Fibroblast of the conjunctiva (primary cell): Measurements from ENCODE around the gene RXRG.
A peak's percentile ranks its signal among the peaks of the same experiment; 100 is the strongest.
"Not testable (repeated sequence)": the region's sequence is repeated elsewhere in the genome, so short reads cannot be mapped to it uniquely, and the experiment has no call there.

Experiments
- DNase-seq: peaks from one replicate; pipeline ENCODE4 v3.0.0-alpha.2; 2010; ENCODE audit warnings: low read depth

Gene RXRG

DNA sequence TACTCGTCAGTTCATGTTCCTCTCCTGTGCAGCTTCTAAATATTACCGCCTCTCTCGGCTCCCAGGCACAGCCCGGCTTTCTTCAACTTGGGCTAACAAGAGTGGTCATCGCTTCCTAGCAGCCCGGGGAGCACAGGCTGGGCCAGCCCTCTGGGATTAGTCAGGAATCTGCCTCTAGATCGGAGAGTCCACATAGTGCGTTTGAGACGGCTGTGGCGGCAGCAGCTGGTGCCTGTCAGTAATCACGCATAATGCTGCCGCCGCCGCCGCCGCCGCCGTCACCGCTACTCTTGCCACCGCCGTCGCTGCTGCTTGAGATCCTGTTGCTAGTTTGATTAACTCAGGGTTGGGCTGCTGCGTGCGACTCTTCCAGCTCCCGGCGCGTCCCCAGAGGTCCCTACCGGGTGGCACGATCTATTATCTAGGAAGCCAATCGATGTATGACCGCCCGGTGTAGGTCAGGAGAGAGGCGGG is at the start of gene RXRG:
Gene RXRG (minus strand): TSS at position 230 of the 474 bp plus-strand sequence. CDS start 233 bp downstream, outside the sequence.
- DNase-seq = no peak

DNA sequence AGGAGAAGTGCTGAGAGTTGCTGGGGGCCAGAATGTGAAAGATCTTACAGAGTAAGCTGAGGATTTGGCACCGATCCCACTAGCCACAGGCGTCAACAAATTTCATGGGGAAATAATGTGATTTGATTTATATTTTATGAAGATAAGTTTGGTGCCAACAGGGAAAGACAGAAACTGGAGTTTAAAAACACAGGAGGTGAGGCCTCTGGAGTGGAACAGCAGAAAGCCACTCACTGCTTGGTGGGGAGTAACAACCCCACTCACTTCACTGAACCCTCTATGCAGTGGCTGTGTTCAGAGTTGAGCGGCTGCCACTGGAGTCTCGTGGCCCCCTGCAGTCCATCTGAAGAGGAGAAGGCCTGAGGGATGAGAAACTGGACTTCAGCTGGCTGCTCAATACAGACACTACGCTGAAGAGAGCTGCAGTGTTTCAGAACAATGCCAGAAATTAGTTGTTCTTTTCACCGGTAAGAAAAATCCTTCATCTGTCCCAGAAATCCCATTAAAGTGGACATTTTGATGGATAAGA is 48.0 kb upstream of the RXRG start:
- no peak for DNase-seq

GRCh38 chr1:165490175-165490574 is 45.2 kb upstream of the RXRG start:
- no peak for DNase-seq

GRCh38 chr1:165487921-165488320 is 43.0 kb upstream of the RXRG start:
- no peak for DNase-seq

- DNase-seq = no peak
These were observed 41.7 kb upstream of the RXRG start for GRCh38 chr1:165486663-165487062.

DNA sequence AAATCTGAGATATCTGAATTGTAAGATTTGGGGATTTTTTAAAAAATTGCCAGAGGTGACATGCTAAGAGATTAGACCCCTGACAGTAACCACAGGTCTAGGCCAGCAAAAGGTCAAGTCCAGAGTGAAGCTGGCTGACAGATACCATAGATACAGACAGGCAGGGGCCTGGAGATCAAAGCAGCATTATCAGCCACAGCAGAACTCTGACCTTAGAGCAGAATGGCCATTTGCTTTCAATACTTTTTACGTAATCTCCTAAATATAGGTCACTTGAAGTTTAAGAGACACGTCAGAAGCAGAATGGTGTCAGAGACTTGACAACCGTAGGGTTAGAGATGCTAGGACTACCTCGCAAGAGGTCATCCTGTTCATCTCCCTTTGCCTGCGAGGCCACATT is 40.8 kb upstream of the RXRG start:
- DNase-seq = no peak

DNA sequence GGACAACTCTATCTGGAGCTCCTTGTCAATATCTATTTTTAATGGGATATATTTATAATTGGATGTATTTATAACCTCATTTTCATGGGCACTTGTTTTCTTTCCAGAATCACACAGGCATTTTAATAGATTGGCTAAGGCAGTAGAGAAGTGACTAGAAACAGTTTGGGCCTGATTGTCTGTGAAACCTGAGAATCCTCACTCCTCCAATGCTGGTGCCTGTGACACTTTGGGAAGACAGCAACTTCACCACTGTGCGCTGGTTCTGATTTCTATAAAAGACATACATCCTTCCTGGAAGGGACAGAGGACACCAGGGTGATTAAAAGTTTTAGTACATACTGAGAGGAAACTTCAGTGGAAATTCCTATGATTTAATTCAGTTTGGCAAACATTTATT is 39.6 kb upstream of the RXRG start:
- no peak for DNase-seq

DNA sequence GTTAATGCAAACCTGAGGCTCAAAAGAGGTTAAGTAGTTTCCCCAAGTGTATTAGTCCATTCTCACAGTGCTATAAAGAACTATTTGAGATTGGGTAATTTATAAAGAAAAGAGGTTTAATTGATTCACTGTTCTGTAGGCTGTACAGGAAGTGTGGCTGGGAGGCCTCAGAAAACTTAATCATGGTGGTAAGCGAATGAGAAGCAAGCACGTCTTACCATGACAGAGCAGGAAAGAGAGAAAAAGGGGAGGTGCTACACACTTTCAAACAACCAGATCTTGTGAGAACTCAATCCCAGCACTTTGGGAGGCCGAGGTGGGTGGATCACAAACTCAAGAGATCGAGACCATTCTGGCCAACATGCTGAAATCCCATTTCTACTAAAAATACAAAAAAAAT is 38.5 kb upstream of the RXRG start:
- DNase-seq = no peak

- DNase-seq = peak; percentile 75
These were observed 37.0 kb upstream of the RXRG start for GRCh38 chr1:165481820-165482532.

DNA sequence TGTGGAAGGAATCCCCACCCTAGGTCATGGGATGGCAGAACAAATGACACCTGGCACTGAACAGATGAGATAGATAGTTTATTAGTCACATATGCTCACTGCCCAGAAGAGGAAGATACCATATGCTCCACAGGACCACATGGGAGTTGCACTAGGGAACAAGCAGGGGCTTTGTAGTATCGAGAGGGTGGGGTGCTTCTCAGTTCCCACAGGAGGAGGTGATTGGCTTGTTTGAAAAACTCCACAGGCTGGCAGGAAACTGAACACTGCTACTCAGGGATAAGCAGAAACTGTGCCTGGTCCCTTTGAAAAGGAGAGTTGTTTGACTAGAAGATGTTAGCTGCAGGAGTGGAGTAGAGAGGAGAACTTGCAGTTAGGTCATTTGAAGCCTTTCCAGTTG is 31.9 kb upstream of the RXRG start:
- no peak for DNase-seq

DNA sequence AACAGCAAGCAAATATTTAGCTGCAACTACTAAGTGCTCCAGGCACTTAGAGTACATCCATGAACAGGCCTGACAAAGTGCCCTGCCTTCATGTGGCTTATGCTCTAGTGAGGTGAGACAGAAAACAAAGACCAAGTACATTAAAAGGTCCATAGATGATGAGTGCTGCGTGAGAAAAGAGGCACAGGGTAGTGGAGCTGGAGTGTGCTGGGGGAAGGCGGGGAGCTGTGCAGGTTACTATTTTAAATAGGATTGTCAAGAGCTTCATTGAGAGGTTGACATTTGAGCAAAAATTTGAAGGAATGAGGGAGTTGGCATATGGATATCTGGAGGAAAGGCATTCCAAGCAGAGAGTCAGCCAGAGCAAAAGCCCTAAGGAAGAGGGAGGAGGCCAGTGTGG is 29.3 kb upstream of the RXRG start:
- no peak for DNase-seq

DNA sequence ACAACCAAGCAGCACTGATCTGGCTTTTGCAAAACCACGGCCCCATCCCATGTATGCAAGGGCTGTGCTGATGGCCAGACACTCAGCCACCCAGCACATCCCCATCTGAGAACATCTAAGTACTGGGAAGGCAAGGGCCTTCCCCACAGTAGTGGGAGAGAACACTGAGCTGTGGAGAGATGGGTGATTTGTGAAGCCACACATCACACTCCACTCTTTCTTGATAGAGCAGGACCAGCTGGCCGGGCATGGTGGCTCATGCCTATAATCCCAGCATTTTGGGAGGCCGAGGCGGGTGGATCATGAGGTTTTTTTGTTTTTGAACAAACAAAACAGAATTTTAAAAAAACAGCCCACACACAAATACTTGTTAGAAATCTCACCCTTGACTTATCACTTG is 28.2 kb upstream of the RXRG start:
- no peak for DNase-seq

DNA sequence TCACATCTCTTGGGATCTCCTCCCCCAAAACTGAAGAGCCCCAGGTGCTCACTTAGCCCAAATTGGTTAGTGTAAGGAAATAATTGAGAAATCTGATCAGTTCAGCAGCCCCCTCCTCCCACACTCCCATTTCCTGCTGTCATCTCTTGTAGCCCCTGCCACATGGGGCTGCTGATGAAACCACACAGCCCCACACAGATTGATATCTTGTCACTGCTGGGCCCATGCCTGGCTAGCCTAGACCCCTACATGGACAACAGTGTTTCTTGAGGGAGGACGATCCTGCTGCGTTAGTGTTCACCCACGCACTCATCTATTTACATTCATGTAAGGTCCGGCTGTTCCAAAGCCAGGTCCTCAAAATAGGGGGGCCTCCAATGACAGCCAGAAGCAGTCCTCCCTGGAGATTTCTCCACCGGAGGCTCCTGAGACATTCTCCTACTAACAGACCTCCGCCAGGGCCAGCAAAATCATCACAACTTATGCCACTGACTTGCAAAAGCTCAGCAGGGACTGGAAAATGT is 23.9 kb upstream of the RXRG start:
- DNase-seq = no peak

GRCh38 chr1:165468253-165468652 is 23.3 kb upstream of the RXRG start:
- no peak for DNase-seq

GRCh38 chr1:165467706-165468105 is 22.8 kb upstream of the RXRG start:
- no peak for DNase-seq

GRCh38 chr1:165463978-165464377 is 19.1 kb upstream of the RXRG start:
- no peak for DNase-seq

DNA sequence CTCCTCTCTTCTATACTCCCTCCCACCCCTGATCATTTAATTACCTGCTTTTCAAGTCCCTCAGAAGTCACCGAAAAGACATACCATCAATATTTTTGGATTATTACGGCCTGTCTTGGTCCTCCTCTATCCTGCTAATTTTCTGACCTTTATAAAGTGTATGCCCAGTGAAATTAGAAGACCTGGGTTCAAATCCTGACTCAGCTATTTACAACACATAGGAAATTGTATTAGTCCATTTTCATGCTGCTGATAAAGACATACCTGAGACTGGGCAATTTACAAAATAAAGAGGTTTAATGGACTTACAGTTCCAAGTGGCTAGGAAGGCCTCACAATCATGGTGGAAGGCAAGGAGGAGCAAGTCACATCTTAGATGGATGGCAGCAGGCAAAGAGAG is 14.8 kb upstream of the RXRG start:
- not testable (repeated sequence) for DNase-seq

- DNase-seq = no peak
These were observed 11.9 kb upstream of the RXRG start for GRCh38 chr1:165456861-165457260.

GRCh38 chr1:165456114-165456513 is 11.2 kb upstream of the RXRG start:
- DNase-seq = no peak

GRCh38 chr1:165455111-165455510 is 10.2 kb upstream of the RXRG start:
- DNase-seq = no peak

- no peak for DNase-seq
These were observed 9.2 kb upstream of the RXRG start for GRCh38 chr1:165454091-165454610.

GRCh38 chr1:165452336-165453130 is 7.6 kb upstream of the RXRG start:
- no peak for DNase-seq

DNA sequence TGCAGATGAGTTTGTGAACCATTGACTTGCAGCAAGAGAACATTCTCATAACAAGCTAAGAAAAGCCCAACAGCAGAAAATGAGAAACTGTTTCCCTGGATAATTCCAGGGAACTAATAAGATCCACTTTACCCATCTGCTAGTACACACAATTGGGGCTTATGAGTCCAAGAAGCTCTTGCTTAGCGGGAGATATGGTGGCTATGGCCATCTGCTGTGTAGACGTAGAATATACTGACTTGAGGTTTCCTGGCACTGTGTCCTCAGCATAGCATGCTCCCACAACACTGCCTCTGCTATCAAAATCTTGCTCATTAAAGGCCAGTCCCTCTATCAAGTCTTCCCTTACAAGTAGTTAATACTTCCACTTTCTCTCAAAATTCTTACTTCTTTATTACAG is 6.8 kb upstream of the RXRG start:
- DNase-seq = no peak
